ENCODE measurements around the gene BHLHA9.

The BHLHA9 gene

DNA sequence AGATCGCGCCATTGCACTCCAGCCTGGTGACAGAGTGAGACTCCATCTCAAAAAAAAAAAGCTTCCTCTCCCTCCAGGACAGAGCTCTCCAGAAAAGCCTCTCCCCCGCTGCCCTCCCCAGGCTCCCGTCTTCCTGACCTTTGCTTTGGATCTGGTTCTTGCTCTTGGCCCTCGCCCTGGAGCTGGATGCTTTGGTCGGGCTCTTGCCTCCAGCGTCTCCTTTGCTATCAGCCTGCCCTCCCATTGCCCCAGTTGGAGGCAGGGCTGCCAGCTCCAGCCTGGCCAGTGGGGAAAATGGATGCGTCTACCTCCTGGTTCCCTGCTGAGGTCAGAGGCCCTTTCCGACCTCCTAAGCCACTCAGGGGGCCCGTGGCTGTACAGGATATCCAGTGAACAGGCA, 45.2 kb downstream of the BHLHA9 start (continued):
- TF ChIP-seq, protein P1, sequence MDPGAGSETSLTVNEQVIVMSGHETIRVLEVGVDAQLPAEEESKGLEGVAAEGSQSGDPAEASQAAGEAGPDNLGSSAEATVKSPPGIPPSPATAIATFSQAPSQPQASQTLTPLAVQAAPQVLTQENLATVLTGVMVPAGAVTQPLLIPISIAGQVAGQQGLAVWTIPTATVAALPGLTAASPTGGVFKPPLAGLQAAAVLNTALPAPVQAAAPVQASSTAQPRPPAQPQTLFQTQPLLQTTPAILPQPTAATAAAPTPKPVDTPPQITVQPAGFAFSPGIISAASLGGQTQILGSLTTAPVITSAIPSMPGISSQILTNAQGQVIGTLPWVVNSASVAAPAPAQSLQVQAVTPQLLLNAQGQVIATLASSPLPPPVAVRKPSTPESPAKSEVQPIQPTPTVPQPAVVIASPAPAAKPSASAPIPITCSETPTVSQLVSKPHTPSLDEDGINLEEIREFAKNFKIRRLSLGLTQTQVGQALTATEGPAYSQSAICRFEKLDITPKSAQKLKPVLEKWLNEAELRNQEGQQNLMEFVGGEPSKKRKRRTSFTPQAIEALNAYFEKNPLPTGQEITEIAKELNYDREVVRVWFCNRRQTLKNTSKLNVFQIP (CRISPR knock-in tag; IDR thresholded peaks at IDR 0.05; ENCODE audit: borderline replicate concordance, low read depth): no peak
- TF ChIP-seq GLIS3 (CRISPR knock-in tag; IDR thresholded peaks at IDR 0.05) (no peak), ZFP30 (CRISPR knock-in tag; IDR thresholded peaks at IDR 0.05) (no peak), TCF4 (CRISPR knock-in tag; IDR thresholded peaks at IDR 0.05; ENCODE audit: borderline replicate concordance) (no peak), PPARA (CRISPR knock-in tag; IDR thresholded peaks at IDR 0.05; ENCODE audit: borderline replicate concordance) (no peak), SNAI2 (CRISPR knock-in tag; IDR thresholded peaks at IDR 0.05) (no peak)

DNA sequence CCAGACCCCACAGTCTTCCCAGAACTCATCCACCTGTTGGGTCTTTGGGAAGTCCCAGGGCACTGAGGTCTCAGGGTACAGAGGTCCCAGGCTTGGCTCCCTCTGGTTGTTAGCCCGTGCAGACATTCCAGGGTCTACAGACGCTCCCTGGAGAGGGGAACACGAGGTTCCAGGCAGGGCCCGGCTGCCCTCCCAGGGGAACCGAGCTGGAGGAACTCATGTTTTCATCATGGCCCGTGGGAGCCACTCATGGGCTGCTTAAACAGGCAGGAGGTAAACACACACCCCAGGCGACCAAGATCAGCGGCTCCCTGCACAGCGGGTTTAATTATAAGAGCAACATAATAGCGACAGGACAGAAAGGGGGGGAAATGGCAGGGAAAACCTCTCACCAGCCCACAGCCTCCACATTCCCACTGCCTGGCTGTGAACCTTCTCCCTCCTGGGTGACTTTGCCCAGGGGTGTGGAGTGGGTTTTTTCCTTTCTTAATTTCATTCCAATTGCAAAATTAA, 45.7 kb downstream of the BHLHA9 start:
- no peak for ATAC-seq
- TF ChIP-seq ISL1 (CRISPR knock-in tag; IDR thresholded peaks at IDR 0.05): no peak
- TF ChIP-seq OSR1 (CRISPR knock-in tag; IDR thresholded peaks at IDR 0.05): no peak
- TF ChIP-seq, protein P2, sequence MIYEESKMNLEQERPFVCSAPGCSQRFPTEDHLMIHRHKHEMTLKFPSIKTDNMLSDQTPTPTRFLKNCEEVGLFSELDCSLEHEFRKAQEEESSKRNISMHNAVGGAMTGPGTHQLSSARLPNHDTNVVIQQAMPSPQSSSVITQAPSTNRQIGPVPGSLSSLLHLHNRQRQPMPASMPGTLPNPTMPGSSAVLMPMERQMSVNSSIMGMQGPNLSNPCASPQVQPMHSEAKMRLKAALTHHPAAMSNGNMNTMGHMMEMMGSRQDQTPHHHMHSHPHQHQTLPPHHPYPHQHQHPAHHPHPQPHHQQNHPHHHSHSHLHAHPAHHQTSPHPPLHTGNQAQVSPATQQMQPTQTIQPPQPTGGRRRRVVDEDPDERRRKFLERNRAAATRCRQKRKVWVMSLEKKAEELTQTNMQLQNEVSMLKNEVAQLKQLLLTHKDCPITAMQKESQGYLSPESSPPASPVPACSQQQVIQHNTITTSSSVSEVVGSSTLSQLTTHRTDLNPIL (CRISPR knock-in tag; IDR thresholded peaks at IDR 0.05; ENCODE audit: low read depth): no peak
- no peak for TF ChIP-seq ZNF70 (CRISPR knock-in tag; IDR thresholded peaks at IDR 0.05)
- TF ChIP-seq PPARA (CRISPR knock-in tag; IDR thresholded peaks at IDR 0.05; ENCODE audit: borderline replicate concordance): no peak
- no peak for TF ChIP-seq ZC3H10 (CRISPR knock-in tag; IDR thresholded peaks at IDR 0.05)
- TF ChIP-seq, protein P3, sequence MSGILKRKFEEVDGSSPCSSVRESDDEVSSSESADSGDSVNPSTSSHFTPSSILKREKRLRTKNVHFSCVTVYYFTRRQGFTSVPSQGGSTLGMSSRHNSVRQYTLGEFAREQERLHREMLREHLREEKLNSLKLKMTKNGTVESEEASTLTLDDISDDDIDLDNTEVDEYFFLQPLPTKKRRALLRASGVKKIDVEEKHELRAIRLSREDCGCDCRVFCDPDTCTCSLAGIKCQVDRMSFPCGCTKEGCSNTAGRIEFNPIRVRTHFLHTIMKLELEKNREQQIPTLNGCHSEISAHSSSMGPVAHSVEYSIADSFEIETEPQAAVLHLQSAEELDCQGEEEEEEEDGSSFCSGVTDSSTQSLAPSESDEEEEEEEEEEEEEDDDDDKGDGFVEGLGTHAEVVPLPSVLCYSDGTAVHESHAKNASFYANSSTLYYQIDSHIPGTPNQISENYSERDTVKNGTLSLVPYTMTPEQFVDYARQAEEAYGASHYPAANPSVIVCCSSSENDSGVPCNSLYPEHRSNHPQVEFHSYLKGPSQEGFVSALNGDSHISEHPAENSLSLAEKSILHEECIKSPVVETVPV (CRISPR knock-in tag; IDR thresholded peaks at IDR 0.05): no peak
- no peak for TF ChIP-seq SNAI2 (CRISPR knock-in tag; IDR thresholded peaks at IDR 0.05)
- no peak for TF ChIP-seq ARNTL (CRISPR knock-in tag; IDR thresholded peaks at IDR 0.05; ENCODE audit: borderline replicate concordance, low read depth)
- TF ChIP-seq, protein P1 (CRISPR knock-in tag; IDR thresholded peaks at IDR 0.05; ENCODE audit: borderline replicate concordance, low read depth): no peak
- TF ChIP-seq ZFP30 (CRISPR knock-in tag; IDR thresholded peaks at IDR 0.05): no peak
- TF ChIP-seq BACH2 (CRISPR knock-in tag; IDR thresholded peaks at IDR 0.05; ENCODE audit: borderline replicate concordance): no peak

All from SK-N-SH treated with all-trans-retinoic acid at 6 μM for 48 hours (cell line).